Tibial nerve (tissue), 3 donors: ENCODE data around the gene SHQ1.

Source experiments
- CTCF ChIP-seq, 5 experiments: fragments of 200-600 bp in 3 of 5; fragments of 450-650 bp in 2 of 5; sonication (generic) in 3 of 5; IDR thresholded peaks; one replicate each; pipeline ENCODE4 v1.5.1; 2016 to 2019; ENCODE audit warnings: antibody characterized with exemption in 5 of 5, mild to moderate bottlenecking in 3 of 5, moderate library complexity in 2 of 5
- POLR2A ChIP-seq, 2 donors: fragments of 450-650 bp; IDR thresholded peaks; one replicate each; pipeline ENCODE4 v1.6.1; 2017; ENCODE audit warnings: antibody characterized with exemption in 2 of 2, mild to moderate bottlenecking in 2 of 2, moderate library complexity in 2 of 2

- no peak for TF ChIP-seq POLR2A (IDR thresholded peaks at IDR 0.05)
- no peak for TF ChIP-seq CTCF (IDR thresholded peaks at IDR 0.05)
These were observed 23.9 kb upstream of the SHQ1 start for GRCh38 chr3:72872183-72872582.
